ENCODE measurements around the gene C2CD3. TPM values are rescaled to one million over a fixed set of nuclear protein-coding genes. Genes with fewer than 3 reads are reported as not detected.
A peak's percentile ranks its signal among the peaks of the same experiment; 100 is the strongest.

C2CD3 gene, protein sequence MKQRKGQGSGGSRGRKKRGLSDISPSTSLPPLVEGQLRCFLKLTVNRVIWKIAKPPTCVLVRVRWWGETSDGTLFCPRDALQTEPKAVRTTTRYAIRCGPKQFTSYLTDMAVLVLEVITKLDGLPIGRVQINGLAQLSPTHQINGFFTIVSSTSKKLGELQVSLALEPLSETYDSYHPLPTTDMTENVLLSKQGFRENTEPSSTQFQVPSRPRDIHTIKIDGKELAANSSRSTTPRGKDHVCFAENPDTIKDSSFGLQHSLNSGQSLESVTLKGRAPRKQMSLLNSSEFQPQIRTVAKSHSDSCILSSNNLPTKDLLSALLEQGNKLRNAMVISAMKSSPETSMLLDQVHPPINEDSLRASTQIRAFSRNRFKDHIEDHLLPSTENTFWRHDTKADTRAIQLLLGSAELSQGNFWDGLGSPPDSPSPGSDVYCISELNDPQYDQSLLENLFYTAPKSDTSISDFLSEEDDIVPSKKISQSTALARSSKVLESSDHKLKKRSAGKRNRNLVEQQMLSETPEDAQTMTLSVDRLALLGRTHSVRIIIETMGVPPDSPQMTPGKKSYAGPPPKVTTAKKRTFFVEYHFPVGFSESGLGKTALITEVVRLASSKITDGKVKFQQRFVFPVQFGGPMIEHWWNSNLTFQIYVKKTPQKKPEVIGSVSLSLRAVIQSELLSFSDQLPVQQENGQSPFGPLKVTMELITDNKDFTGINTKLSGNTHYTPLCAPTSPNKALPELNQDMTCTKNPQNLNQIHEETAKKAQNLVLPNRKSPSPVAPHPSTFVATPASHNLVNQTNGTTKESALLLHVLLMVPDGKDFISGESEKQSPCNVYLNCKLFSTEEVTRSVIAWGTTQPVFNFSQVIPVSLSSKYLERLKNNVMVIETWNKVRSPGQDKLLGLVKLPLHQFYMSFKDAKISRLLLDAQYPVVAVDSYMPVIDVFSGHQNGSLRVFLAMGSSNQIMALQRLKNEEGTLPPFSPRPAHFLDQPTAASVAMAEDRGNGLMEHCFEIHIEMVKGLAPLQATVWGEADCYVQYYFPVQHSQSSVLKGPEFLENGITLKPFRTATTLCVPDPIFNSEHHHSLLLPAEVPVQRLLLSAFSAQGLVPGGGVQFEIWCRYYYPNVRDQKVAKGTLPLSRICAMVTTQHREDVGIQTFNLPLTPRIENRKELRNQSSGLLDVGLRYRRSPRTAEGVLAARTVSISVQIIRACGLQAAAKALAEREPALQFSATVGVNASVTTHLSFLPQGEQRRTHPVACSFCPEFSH (N-terminal part only)
- polyA plus RNA-seq = 10 to 100 TPM in 2 of 4 donors, 1 to 10 TPM in 2; 3.8 to 11.0 (median 7.3) TPM
- long read RNA-seq, donor 1 = 0 reads
- long read RNA-seq, donor 2 = 0 reads
- long read RNA-seq, donor 3, partial matches to known transcripts = 0 of 1 reads
- long read RNA-seq, donor 3, other reads (novel, unspliced or antisense) = 0 of 1 reads
- long read RNA-seq, donor 4 = 0 reads
- long read RNA-seq, donor 5 = 0 reads
- long read RNA-seq, donor 6 = 0 reads
- long read RNA-seq, donor 7 = 0 reads
- long read RNA-seq, donor 8 = 0 reads
- long read RNA-seq, donor 9 = 0 reads
- long read RNA-seq, donor 10, partial matches to known transcripts = 0 of 2 reads
- long read RNA-seq, donor 10, other reads (novel, unspliced or antisense) = 0 of 2 reads

DNA sequence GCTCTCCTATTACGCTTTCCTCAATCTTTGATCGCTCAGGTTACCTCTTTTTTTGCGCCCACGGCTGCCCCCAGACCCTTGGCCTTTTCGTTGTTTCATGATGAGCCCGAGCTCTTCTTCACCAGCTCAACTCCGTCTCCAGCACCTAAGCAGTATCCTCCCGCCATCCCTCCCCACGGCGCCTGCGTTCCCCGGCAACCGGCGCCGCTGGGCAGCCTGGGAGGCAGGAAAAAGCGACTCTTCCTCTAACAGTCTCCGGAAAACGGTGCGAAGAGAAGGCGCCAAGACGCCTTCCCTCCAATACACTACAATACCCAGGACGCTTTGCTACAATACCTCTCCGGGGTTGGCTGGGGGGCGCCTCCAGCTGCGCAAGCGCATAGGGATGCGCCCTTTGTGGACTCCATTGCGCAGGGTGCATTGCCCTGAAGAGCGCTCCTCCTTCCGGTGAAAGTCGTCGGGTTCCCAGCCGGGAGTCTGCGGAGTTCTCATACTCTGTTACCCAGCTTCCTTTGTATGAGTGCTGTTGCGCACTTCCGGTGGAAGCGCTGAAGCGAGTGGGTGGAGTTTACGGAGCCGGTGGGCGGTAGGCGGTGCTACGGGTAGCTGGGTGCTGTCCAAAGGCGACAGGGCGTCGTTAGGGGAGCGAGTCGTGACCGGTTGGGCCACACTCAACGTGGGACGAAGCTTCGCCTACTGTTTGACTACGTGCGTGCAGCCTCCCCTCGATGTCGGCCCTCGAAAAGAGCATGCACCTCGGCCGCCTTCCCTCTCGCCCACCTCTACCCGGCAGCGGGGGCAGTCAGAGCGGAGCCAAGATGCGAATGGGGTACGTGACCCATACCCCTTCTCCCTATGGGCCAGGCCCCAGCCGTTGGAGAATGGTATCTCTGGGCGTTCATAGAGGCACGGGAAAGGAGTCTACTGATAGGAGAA lies at the start of gene C2CD3, which contains the start of gene PPME1:
Gene C2CD3, minus strand, starts transcription at position 309 of the 936 bp plus-strand sequence. Its CDS starts 210 bp downstream, at position 99.
Gene PPME1, plus strand, starts transcription at position 596 of the 936 bp plus-strand sequence. Its CDS starts 133 bp downstream, at position 729.
- DNase-seq = peak; percentile 100
- no peaks in the 10 kb centered on the region for H3K9me3 ChIP-seq (ENCODE audit: control insufficient read depth in 2 of 2, insufficient read depth in 1 of 2, low read depth in 1 of 2, low read length in 1 of 2)
- H3K27ac ChIP-seq (ENCODE audit: low read depth in 1 of 3, low read length in 2 of 3) = peak within 1 kb of the TSS; percentile 84 to 96 (median 93)
- H3K4me1 ChIP-seq (ENCODE audit: control insufficient read depth in 3 of 3, insufficient read depth in 2 of 3, low read depth in 1 of 3, low read length in 2 of 3) = peaks cover 7 to 20% (median 12%) of the 10 kb centered on the region in 3 donors
- peaks cover 0 to 3% (median 2%) of the 10 kb centered on the region in 3 donors for H3K36me3 ChIP-seq (ENCODE audit: control insufficient read depth in 3 of 3, insufficient read depth in 2 of 3, low read depth in 1 of 3, low read length in 3 of 3)
- peak within 1 kb of the TSS; percentile 67 to 94 (median 90) for H3K4me3 ChIP-seq (ENCODE audit: low read depth in 1 of 3, low read length in 3 of 3)
- FAIRE-seq = peak; percentile 84
- 1% methylated on average over 68 of the region's 68 CpGs for WGBS, 3 donors
- no peaks in the 10 kb centered on the region for H3K27me3 ChIP-seq (ENCODE audit: control insufficient read depth in 3 of 3, insufficient read depth in 3 of 3, low read length in 3 of 3)

DNA sequence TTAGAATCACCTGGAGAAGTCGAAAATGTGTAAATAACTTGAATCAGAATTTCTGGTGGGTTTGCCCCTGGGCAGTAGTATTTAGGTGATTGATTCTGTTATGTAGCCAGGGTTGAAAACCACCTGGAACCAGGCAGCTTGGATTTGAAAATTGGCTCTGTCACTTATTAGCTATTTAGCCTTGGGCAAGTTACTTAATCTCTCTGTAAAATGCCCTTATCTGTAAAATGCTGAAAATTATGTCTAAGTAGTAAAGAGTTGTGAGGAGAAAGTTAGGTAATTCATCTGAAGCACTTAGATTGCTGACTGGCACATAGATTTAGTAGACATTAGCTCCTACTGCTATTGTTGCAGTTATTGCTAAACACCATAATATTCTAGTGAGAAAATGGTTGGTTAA lies 49.6 kb upstream of the C2CD3 start:
- Histone ChIP-seq H3K4me1 (ENCODE audit: control insufficient read depth in 3 of 3, insufficient read depth in 2 of 3, low read depth in 1 of 3, low read length in 2 of 3) (no peaks in the 10 kb centered on the region), H3K27ac (ENCODE audit: low read depth in 1 of 3, low read length in 2 of 3) (no peak overlapping the region), H3K27me3 (ENCODE audit: control insufficient read depth in 3 of 3, insufficient read depth in 3 of 3, low read length in 3 of 3) (no peaks in the 10 kb centered on the region), H3K36me3 (ENCODE audit: control insufficient read depth in 3 of 3, insufficient read depth in 2 of 3, low read depth in 1 of 3, low read length in 3 of 3) (peaks cover 0 to 3% (median 0%) of the 10 kb centered on the region in 3 donors), H3K9me3 (ENCODE audit: control insufficient read depth in 2 of 2, insufficient read depth in 1 of 2, low read depth in 1 of 2, low read length in 1 of 2) (no peaks in the 10 kb centered on the region), H3K4me3 (ENCODE audit: low read depth in 1 of 3, low read length in 3 of 3) (no peak overlapping the region)
- DNase-seq (peak in 1 of 2 donors; percentile 5), FAIRE-seq (no peak)
- WGBS, 3 donors = 88 to 100% (median 92%) methylated on average over 1 of the region's 1 CpG

DNA sequence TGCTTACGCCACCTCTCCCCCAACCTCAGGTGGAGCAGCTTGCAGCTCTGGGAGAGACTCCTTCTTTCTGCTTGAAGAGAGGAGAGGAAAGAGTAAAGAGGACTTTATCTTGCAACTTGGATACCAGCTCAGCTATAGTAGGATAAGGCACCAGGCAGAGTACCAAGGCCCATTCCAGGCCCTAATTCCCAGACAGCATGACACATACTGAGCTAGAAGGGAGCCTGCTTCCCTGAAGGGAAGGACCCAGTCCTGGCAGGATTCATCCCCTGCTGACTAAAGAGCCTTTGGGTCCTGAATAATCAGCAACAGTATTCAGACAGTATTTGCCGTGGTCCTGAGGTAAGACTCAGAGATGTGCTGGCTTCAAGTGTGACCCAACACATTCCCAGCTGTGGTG lies 41.7 kb upstream of the C2CD3 start:
- no peak for FAIRE-seq
- peaks cover 0 to 28% (median 1%) of the 10 kb centered on the region in 3 donors for H3K36me3 ChIP-seq (ENCODE audit: control insufficient read depth in 3 of 3, insufficient read depth in 2 of 3, low read depth in 1 of 3, low read length in 3 of 3)
- no peaks in the 10 kb centered on the region for H3K4me1 ChIP-seq (ENCODE audit: control insufficient read depth in 3 of 3, insufficient read depth in 2 of 3, low read depth in 1 of 3, low read length in 2 of 3)
- DNase-seq = no peak
- no peak overlapping the region for H3K27ac ChIP-seq (ENCODE audit: low read depth in 1 of 3, low read length in 2 of 3)
- H3K9me3 ChIP-seq (ENCODE audit: control insufficient read depth in 2 of 2, insufficient read depth in 1 of 2, low read depth in 1 of 2, low read length in 1 of 2) = peaks cover 0 to 17% of the 10 kb centered on the region in 2 donors
- 93 to 100% (median 95%) methylated on average over 2 of the region's 2 CpGs for WGBS, 3 donors
- H3K27me3 ChIP-seq (ENCODE audit: control insufficient read depth in 3 of 3, insufficient read depth in 3 of 3, low read length in 3 of 3) = no peaks in the 10 kb centered on the region
- H3K4me3 ChIP-seq (ENCODE audit: low read depth in 1 of 3, low read length in 3 of 3) = no peak overlapping the region

DNA sequence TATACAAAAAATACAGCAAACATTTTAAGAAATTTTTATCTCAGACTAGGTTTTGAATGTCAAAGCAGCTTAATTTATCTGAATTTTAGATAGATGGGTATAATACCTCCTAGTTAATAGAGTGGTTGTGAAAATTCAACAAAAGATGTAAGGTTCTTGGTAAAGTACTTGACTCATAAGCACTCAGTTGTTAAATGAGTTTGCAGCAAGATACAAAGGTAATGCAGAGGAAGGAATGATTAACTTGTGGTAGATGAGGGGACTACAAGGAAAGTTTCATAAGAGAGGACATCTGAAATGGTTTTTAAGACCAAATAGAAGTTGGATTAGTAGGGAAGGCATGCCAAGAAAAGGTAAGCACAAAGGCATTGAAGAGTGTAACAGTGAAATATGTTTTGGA lies 37.7 kb upstream of the C2CD3 start:
- Histone ChIP-seq H3K27me3 (ENCODE audit: control insufficient read depth in 3 of 3, insufficient read depth in 3 of 3, low read length in 3 of 3) (no peaks in the 10 kb centered on the region), H3K36me3 (ENCODE audit: control insufficient read depth in 3 of 3, insufficient read depth in 2 of 3, low read depth in 1 of 3, low read length in 3 of 3) (peaks cover 0 to 29% (median 1%) of the 10 kb centered on the region in 3 donors), H3K4me3 (ENCODE audit: low read depth in 1 of 3, low read length in 3 of 3) (no peak overlapping the region), H3K27ac (ENCODE audit: low read depth in 1 of 3, low read length in 2 of 3) (no peak overlapping the region), H3K4me1 (ENCODE audit: control insufficient read depth in 3 of 3, insufficient read depth in 2 of 3, low read depth in 1 of 3, low read length in 2 of 3) (no peaks in the 10 kb centered on the region), H3K9me3 (ENCODE audit: control insufficient read depth in 2 of 2, insufficient read depth in 1 of 2, low read depth in 1 of 2, low read length in 1 of 2) (peaks cover 0 to 15% of the 10 kb centered on the region in 2 donors)
- DNase-seq = no peak
- no peak for FAIRE-seq

DNA sequence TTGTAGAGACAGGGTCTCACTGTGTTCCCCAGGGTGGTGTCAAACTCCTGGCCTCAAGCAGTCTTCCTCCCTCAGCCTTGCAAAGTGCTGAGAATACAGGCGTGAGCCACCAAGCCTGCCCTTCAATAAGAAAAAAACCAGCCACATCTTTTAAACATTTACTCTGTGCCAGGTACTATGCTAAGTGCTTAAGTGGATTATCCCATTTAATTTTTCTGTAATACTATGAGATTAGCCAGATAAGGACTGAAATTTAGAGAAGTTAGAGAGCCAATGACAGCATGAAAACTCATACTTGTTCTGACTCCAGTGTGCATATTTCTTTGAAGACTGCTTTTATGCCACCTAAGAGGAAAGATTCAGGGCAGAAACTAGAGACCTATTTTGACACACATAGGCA lies 35.9 kb upstream of the C2CD3 start:
- Histone ChIP-seq H3K9me3 (ENCODE audit: control insufficient read depth in 2 of 2, insufficient read depth in 1 of 2, low read depth in 1 of 2, low read length in 1 of 2) (no peaks in the 10 kb centered on the region), H3K27ac (ENCODE audit: low read depth in 1 of 3, low read length in 2 of 3) (no peak overlapping the region), H3K4me1 (ENCODE audit: control insufficient read depth in 3 of 3, insufficient read depth in 2 of 3, low read depth in 1 of 3, low read length in 2 of 3) (no peaks in the 10 kb centered on the region), H3K4me3 (ENCODE audit: low read depth in 1 of 3, low read length in 3 of 3) (no peak overlapping the region), H3K27me3 (ENCODE audit: control insufficient read depth in 3 of 3, insufficient read depth in 3 of 3, low read length in 3 of 3) (no peaks in the 10 kb centered on the region), H3K36me3 (ENCODE audit: control insufficient read depth in 3 of 3, insufficient read depth in 2 of 3, low read depth in 1 of 3, low read length in 3 of 3) (peaks cover 0 to 12% (median 1%) of the 10 kb centered on the region in 3 donors)
- WGBS, 3 donors = 95 to 100% (median 97%) methylated on average over 1 of the region's 1 CpG
- FAIRE-seq (no peak), DNase-seq (no peak)

DNA sequence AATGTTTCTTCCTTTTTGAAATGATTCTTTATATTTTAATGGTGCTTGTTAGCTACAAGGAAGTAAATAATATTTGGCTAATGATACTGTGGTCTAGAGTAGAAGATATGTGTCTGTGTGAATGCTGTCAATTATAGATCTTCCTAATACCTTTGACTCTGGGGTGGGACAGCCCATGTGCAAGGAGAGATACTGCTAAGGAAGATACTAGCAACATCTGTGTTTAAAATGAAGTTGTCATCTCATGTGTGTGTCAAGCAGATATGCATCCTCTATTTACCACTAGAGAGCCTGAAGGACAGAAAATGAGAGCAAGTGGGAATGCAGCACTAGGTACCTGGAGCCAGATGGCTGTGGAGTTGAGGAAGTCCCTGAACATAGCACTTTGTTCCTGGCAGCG lies 34.4 kb upstream of the C2CD3 start:
- H3K27me3 ChIP-seq (ENCODE audit: control insufficient read depth in 3 of 3, insufficient read depth in 3 of 3, low read length in 3 of 3) = no peaks in the 10 kb centered on the region
- H3K4me1 ChIP-seq (ENCODE audit: control insufficient read depth in 3 of 3, insufficient read depth in 2 of 3, low read depth in 1 of 3, low read length in 2 of 3) = no peaks in the 10 kb centered on the region
- 45 to 100% (median 91%) methylated on average over 1 of the region's 1 CpG for WGBS, 3 donors
- DNase-seq (no peak), FAIRE-seq (no peak)
- no peak overlapping the region for H3K4me3 ChIP-seq (ENCODE audit: low read depth in 1 of 3, low read length in 3 of 3)
- peaks cover 0 to 12% (median 1%) of the 10 kb centered on the region in 3 donors for H3K36me3 ChIP-seq (ENCODE audit: control insufficient read depth in 3 of 3, insufficient read depth in 2 of 3, low read depth in 1 of 3, low read length in 3 of 3)
- H3K9me3 ChIP-seq (ENCODE audit: control insufficient read depth in 2 of 2, insufficient read depth in 1 of 2, low read depth in 1 of 2, low read length in 1 of 2) = no peaks in the 10 kb centered on the region
- H3K27ac ChIP-seq (ENCODE audit: low read depth in 1 of 3, low read length in 2 of 3) = no peak overlapping the region

DNA sequence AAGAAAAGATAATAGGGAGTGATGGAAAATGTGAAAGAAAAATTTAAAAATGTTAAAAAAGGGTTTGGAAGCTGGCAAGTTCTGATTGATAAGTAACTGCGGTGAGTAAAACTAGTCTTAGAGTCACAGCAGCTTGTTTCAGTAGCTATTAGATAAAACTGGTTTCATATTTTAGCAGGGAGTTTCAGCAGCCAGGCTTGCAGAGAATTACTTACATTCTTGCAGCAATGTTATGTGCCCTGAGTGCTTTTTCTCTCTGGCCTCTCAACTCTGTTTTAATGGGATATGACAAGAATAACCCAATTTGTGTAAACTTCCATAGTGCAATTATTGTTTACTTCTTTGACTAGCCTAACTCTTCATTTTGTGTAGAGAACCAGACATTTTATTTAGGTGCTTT lies 33.9 kb upstream of the C2CD3 start:
- Histone ChIP-seq H3K4me3 (ENCODE audit: low read depth in 1 of 3, low read length in 3 of 3) (no peak overlapping the region), H3K9me3 (ENCODE audit: control insufficient read depth in 2 of 2, insufficient read depth in 1 of 2, low read depth in 1 of 2, low read length in 1 of 2) (no peaks in the 10 kb centered on the region), H3K27ac (ENCODE audit: low read depth in 1 of 3, low read length in 2 of 3) (no peak overlapping the region), H3K36me3 (ENCODE audit: control insufficient read depth in 3 of 3, insufficient read depth in 2 of 3, low read depth in 1 of 3, low read length in 3 of 3) (peaks cover 0 to 10% (median 1%) of the 10 kb centered on the region in 3 donors), H3K4me1 (ENCODE audit: control insufficient read depth in 3 of 3, insufficient read depth in 2 of 3, low read depth in 1 of 3, low read length in 2 of 3) (no peaks in the 10 kb centered on the region), H3K27me3 (ENCODE audit: control insufficient read depth in 3 of 3, insufficient read depth in 3 of 3, low read length in 3 of 3) (no peaks in the 10 kb centered on the region)
- DNase-seq (no peak), FAIRE-seq (no peak)
- 90 to 100% (median 93%) methylated on average over 1 of the region's 1 CpG for WGBS, 3 donors

Measured in small intestine (tissue), 16 donors.